GM12892 (cell line): ENCODE results near the gene KMT2C.
"Not testable (repeated sequence)": the region's sequence is repeated elsewhere in the genome, so short reads cannot be mapped to it uniquely, and the experiment has no call there.

Source experiments
- DNase-seq: peaks from one replicate; pipeline ENCODE4 v3.0.0; 2011; ENCODE audit not compliant: insufficient read length
- FAIRE-seq: peaks from 2 replicates; lab custom pipeline; 2011; peaks lifted over from hg19 to GRCh38; lab: Jason Lieb, UNC
- POLR2A ChIP-seq: IDR thresholded peaks from 2 replicates; pipeline ENCODE4 v1.6.1; 2011; ENCODE audit warnings: low read depth, low read length, control low read depth
- POLR2AphosphoS5 ChIP-seq: IDR thresholded peaks from 2 replicates; pipeline ENCODE4 v1.6.1; 2011; ENCODE audit warnings: low read depth, low read length, control low read depth
- TAF1 ChIP-seq: IDR thresholded peaks from 2 replicates; pipeline ENCODE4 v1.6.1; 2011; ENCODE audit warnings: low read depth, mild to moderate bottlenecking, control low read depth, low read length, borderline replicate concordance

KMT2C gene

DNA sequence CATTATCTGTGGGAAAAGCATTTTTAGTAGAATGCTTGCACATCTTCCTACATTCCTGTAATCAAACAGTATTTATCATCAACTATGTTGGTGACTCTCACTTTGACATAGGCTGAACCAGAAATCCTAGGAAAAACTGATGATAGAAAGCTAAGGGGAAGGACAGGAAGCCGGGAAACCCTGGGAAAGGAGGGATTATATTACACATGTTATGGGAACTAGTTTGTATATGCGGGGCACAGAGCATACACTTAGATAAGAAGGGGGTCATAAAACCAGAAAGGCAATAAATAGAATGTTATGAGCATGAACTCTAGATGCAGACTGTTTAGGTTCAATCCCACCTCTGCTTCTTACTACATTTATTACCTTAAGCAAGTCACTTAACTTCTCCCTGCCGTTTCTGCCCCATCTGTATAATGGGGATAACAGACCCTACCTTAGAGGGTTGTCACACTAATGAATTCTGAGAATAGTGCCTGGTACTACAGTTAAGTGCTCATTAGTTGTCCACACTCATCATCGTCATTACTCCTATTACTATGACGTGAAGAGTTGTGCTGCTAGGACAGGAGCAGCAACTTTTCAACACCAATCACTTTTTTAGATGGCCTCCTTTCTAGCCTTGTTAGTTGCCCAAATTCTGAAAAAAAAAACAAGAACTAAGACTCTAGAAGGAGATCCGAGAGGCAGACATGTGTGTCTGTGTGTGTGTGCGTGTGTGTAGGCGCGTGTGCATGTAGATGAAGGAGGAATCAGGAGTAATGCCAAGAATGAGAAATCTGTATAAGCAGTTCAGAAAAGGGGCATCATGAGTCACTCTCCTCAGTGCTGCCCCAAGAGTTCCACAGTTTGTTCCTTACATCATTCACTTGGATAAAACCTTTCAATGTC, 52.2 kb downstream of the KMT2C start:
- DNase-seq (no peak), FAIRE-seq (no peak)
- no peak for TF ChIP-seq TAF1
- TF ChIP-seq POLR2A = no peak
- no peak for TF ChIP-seq POLR2AphosphoS5

- DNase-seq (no peak), FAIRE-seq (no peak)
- TF ChIP-seq POLR2AphosphoS5 (no peak), TAF1 (no peak), POLR2A (no peak)
Observed at GRCh38 chr7:152382244-152382643, 53.6 kb downstream of the KMT2C start.

GRCh38 chr7:152380931-152381578, 54.7 kb downstream of the KMT2C start:
- not testable (repeated sequence) for FAIRE-seq, DNase-seq

DNA sequence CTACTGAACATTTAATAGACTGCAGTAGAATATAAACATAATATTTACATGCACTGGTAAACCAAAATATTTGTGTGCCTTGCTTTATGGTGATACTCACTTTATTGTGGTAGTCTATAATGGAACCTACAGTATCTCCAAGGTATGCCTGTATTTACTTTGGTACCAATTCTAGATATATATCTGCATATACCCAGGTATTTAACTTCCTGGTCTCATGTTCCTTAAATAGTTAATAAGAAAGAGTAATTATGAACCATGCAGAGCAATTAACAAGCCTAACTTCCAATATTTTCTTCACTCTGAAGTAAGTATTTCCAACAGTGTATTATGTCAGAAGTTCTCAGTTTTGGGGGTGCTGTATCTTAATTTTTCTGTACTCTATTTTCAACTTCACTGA, 57.3 kb downstream of the KMT2C start:
- not testable (repeated sequence) for FAIRE-seq, DNase-seq

DNA sequence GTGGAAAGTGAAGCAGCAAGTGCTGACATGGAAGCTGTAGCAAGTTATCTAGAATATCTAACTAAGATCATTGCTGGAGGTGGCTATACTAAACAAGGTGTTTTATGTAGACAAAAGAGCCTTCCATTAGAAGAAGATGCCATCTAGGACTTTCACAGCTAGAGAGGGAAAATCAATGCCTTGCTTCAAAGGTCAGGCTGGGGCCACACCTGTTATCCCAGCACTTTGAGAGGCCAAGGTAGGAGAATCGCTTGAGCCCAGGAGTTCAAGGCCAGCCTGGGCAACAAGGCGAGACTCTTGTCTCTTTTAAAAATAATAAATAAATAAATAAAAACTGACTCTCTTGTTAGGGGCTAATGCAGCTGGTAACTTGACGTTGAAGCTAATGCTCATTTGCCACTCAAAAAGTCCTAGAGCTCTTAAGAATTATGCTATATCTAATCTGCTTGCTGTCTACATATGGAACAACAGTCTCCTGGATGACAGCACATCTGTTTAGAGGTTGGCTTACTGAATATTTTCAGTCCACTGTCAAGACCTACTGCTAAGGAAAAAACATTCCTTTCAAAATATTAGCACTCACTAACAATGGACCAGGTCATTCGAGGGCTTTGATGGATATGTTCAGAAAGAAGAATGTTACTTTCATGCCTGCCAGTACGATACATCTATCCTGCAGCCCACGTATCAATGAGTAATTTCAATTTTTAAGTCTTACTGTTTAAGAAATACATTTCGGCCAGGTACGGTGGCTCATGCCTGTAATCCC, 58.9 kb downstream of the KMT2C start:
- not testable (repeated sequence) for FAIRE-seq

DNA sequence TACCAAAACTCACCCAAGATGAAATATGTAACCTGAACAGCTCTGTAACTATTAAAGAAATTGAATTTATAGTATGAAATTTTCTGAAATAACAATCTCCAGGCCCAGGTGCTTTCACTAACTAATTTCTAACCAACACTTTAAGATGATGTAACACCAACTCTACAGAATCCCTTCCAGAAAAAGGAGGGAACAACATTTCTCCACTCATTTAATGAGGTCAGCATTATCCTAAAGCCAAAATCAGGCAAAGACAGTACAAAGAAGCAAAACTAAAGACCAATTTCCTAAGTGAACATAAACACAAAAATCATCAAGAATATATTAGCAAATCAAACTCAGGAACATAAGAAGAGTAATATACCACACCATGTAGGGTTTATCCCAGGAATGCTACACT, 65.5 kb downstream of the KMT2C start:
- no peak for TF ChIP-seq POLR2AphosphoS5
- no peak for TF ChIP-seq TAF1
- no peak for TF ChIP-seq POLR2A
- DNase-seq = no peak
- FAIRE-seq = no peak

More for the DNA sequence above, 58.9 kb downstream of the KMT2C start:
- DNase-seq = not testable (repeated sequence)

DNA sequence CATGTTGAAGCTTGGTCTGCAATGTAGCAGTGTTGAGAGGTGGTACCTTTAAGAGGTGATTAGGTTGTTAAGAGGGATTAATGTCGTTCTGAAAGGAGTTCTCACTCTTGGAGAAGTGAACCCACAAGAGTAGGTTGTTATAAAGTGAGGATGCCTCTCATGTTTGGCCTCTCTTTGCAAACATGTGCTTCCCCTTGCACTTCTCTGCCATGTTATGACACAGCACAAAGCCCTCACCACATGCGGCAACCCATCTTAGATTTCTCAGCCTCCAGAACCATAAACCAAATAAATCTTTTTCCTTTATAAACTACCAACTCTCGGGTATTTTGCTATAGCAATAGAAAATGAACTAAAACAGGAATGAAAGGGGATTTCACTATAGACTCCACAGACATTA, 66.3 kb downstream of the KMT2C start:
- TF ChIP-seq TAF1 (no peak), POLR2AphosphoS5 (no peak), POLR2A (no peak)
- no peak for FAIRE-seq
- DNase-seq = no peak

GRCh38 chr7:152367170-152367569, 68.6 kb downstream of the KMT2C start:
- DNase-seq (no peak), FAIRE-seq (no peak)
- TF ChIP-seq TAF1 (no peak), POLR2A (no peak), POLR2AphosphoS5 (no peak)

DNA sequence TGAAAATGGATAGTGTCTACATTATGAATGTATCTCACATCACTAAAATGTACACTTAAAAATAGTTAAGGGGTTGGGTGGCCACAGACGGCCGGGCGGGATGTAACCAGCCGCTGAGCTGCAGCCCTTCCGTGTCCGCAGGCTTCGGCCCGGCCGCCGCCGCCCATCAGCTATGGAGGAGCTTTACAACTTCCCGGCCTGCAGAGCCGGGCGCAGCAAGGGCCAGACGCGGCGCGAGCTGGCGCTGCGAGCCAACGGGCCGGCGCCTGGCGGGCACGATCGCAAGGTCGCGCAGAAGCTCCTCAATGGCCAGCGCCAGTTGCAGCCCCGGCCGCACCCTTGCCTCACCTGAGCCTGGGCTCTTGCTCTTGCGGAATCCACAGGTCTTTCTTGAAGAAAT, 69.1 kb downstream of the KMT2C start:
- TF ChIP-seq POLR2A (no peak), TAF1 (no peak), POLR2AphosphoS5 (no peak)
- DNase-seq = no peak
- FAIRE-seq = no peak

- FAIRE-seq = no peak
- TF ChIP-seq POLR2A (no peak), POLR2AphosphoS5 (no peak), TAF1 (no peak)
- no peak for DNase-seq
Observed at GRCh38 chr7:152365982-152366603, 69.7 kb downstream of the KMT2C start.

DNA sequence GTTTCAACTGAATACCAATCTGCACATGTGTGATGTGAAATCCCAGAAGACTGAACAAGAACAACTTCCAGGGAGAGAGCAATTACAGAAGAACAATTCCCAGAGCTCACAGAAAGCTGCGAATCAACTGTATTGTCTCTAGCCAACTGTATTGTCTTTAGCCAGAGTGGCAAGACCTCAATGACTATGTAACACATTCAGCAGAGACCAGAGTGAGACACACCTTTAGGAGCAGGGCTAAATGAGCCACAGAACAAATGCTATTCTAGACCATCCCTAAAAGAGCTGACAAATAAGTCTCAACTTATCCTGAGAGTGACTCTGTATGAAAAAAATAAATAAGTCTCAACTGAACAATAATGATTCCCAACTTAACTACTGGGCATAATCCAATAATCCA, 72.0 kb downstream of the KMT2C start:
- no peak for DNase-seq
- no peak for TF ChIP-seq POLR2A
- TF ChIP-seq TAF1 = no peak
- no peak for TF ChIP-seq POLR2AphosphoS5
- FAIRE-seq = peak; percentile 44
